ENCODE data around the gene KISS1R. TPM values are rescaled to one million over a fixed set of nuclear protein-coding genes. Genes with fewer than 3 reads are reported as not detected.

Gene KISS1R
- total and polyA plus RNA-seq, 8 donors, result 0.16 to 1.0 (median 0.31) TPM; not detected in 2

DNA sequence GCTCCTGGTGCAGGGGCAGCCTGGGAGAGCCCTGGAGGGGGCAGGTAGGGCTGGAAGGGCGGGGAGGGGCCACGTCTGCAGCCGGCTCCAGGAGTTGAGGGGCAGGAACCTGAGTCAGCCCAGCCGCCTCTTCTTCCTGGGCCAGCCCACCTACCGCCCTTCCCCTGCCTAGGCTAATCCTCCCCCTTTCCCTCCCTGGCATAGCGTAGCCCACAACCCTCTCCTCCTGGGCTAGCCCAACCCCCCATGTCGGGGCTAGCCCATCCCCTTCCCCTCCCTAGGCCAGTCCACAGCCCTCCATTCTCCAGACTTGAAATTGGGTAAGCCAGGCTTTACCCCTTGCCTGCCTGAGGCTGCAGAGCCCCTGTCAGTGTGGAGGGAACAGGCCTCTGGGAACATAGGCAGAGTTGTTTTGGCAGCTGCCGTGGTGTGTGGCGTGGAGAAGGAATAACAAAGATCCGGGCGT lies 46.4 kb downstream of the KISS1R start:
- no peak for FAIRE-seq
- Histone ChIP-seq H3K4me3 (no peak overlapping the region), H3K4me1 (no peaks in the 10 kb centered on the region), H3K9me3 (no peaks in the 10 kb centered on the region), H3K36me3 (peaks cover 0 to 9% (median 0%) of the 10 kb centered on the region in 3 donors), H3K27ac (no peak overlapping the region), H3K27me3 (no peaks in the 10 kb centered on the region)
- TF ChIP-seq CTCF (IDR thresholded peaks at IDR 0.05), result no peak
- no peak for ATAC-seq
- intact Hi-C loops (cut with DNase I), result no loop called here
- WGBS, 2 donors, result 85 to 92% methylated on average over 9 to 11 of the region's 11 CpGs
- DNase-seq, result peak in 1 of 6 donors; percentile 63

DNA sequence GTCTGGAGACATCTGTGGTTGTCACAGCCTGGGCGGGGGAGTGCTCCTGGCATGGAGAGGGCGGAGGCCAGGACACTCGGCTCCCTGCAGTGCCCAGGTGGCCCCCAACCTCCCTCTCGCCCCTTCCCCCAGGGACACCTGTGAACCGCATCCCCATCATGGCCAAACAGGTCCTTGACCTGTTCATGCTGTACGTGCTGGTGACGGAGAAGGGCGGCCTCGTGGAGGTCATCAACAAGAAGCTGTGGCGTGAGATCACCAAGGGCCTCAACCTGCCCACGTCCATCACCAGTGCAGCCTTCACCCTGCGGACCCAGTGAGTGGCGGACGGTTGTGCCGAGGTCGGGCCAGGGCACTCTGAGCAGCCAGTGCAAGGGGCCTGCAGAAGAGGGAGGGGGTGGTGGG lies 47.0 kb downstream of the KISS1R start:
- Histone ChIP-seq H3K27me3 (no peaks in the 10 kb centered on the region), H3K36me3 (peaks cover 0 to 9% (median 0%) of the 10 kb centered on the region in 3 donors), H3K4me1 (no peaks in the 10 kb centered on the region), H3K27ac (no peak overlapping the region), H3K9me3 (no peaks in the 10 kb centered on the region), H3K4me3 (no peak overlapping the region)
- FAIRE-seq (no peak), DNase-seq (peak in 2 of 6 donors; percentile 20 to 52), ATAC-seq (no peak)
- 96 to 97% methylated on average over 16 of the region's 16 CpGs for WGBS, 2 donors
- intact Hi-C loops (cut with DNase I), result no loop called here
- no peak for TF ChIP-seq CTCF (IDR thresholded peaks at IDR 0.05)

DNA sequence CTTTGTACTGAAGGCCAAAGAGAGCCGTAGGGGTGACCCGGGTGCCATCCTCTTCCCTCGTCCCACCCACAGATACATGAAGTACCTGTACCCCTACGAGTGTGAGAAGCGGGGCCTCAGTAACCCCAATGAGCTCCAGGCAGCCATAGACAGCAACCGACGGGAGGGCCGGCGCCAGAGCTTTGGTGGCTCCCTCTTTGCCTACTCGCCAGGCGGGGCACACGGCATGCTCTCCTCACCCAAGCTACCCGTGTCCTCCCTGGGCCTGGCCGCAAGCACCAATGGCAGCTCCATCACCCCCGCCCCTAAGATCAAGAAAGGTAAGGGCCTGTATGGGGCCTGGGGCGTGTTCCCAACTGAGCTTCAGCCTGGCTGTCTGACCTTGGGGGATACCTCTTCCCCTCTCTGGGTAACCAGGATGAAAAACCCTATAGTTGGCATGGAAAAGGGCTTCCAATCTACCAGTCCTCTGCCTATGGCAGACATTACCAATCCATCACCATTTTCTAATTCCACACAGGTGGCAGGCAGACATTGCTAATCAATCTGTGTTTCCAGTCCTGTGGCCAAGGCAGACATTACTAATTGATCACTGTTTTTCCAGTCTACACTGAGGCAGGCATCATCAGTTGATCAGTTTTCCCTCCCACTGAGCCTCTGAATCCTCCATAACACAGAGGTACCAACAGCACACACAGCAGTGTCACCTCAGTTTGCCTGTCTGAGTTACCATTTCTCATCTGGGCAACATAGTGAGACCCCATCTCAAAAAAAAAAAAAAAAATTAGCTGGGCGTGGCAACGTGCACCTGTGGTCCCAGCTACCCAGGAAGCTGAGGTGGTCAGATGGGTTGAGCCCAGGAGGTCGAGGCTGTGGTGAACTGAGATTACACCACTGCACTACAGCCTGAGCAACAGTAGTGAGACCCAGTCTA lies 47.9 kb downstream of the KISS1R start:
- DNase-seq (peak in 1 of 6 donors; percentile 65), FAIRE-seq (no peak), ATAC-seq (no peak)
- Histone ChIP-seq H3K27ac (no peak overlapping the region), H3K4me1 (no peaks in the 10 kb centered on the region), H3K27me3 (no peaks in the 10 kb centered on the region), H3K9me3 (no peaks in the 10 kb centered on the region), H3K4me3 (no peak overlapping the region), H3K36me3 (peaks cover 0 to 9% (median 0%) of the 10 kb centered on the region in 3 donors)
- no peak for TF ChIP-seq CTCF (IDR thresholded peaks at IDR 0.05)
- intact Hi-C loops (cut with DNase I), result no loop called here
- WGBS, 2 donors, result 97 to 98% methylated on average over 19 of the region's 19 CpGs

- peak in 1 of 6 donors; percentile 21 for DNase-seq
- no peak overlapping the region for H3K27ac ChIP-seq
- intact Hi-C loops (cut with DNase I), result no loop called here
- no peaks in the 10 kb centered on the region for H3K9me3 ChIP-seq
- no peak for TF ChIP-seq CTCF (IDR thresholded peaks at IDR 0.05)
- no peak overlapping the region for H3K4me3 ChIP-seq
- H3K36me3 ChIP-seq, result peaks cover 0 to 11% (median 0%) of the 10 kb centered on the region in 3 donors
- no peaks in the 10 kb centered on the region for H3K4me1 ChIP-seq
- no peak for FAIRE-seq
- H3K27me3 ChIP-seq, result no peaks in the 10 kb centered on the region
- WGBS, 2 donors, result 91 to 95% methylated on average over 17 of the region's 17 CpGs
- no peak for ATAC-seq
Observed at GRCh38 chr19:966485-967088, 49.5 kb downstream of the KISS1R start.

Other genes with a start within 250 kb of the KISS1R start
- 100 to 1,000 TPM in 1 of 6 donors, 10 to 100 TPM in 3, 1 to 10 TPM in 2; 6.6 to 148 (median 18.4) TPM for gene FSTL3, start 240.9 kb upstream of the KISS1R start, total RNA-seq
- gene FSTL3, start 240.9 kb upstream of the KISS1R start, polyA plus RNA-seq, result 100 to 1,000 TPM in 1 of 2 donors, 10 to 100 TPM in 1; 24.1 to 119 TPM
- not detected for gene PRSS57, start 221.9 kb upstream of the KISS1R start, total RNA-seq
- gene PRSS57, start 221.9 kb upstream of the KISS1R start, polyA plus RNA-seq, result not detected
- gene PALM, start 208.4 kb upstream of the KISS1R start, total RNA-seq, result 10 to 100 TPM in 1 of 6 donors, 1 to 10 TPM in 5; 3.5 to 12.6 (median 5.1) TPM
- 10 to 100 TPM in 1 of 2 donors, 1 to 10 TPM in 1; 9.2 to 10.1 TPM for gene PALM, start 208.4 kb upstream of the KISS1R start, polyA plus RNA-seq
- 1 to 10 TPM in 5 of 6 donors, under 1 TPM in 1; 0.63 to 2.6 (median 1.3) TPM for gene MISP, start 166.2 kb upstream of the KISS1R start, total RNA-seq
- gene MISP, start 166.2 kb upstream of the KISS1R start, polyA plus RNA-seq, result 1 to 10 TPM; 1.3 to 7.5 TPM
- 100 to 1,000 TPM in 5 of 6 donors, 10 to 100 TPM in 1; 83.3 to 160 (median 130) TPM for gene PTBP1, start 119.9 kb upstream of the KISS1R start, total RNA-seq
- gene PTBP1, start 119.9 kb upstream of the KISS1R start, polyA plus RNA-seq, result 100 to 1,000 TPM in 1 of 2 donors, 10 to 100 TPM in 1; 90.7 to 104 TPM
- gene PLPPR3, start 95.4 kb upstream of the KISS1R start, total RNA-seq, result under 1 TPM in 1 of 6 donors, not detected in 5; 0.38 TPM
- gene PLPPR3, start 95.4 kb upstream of the KISS1R start, polyA plus RNA-seq, result under 1 TPM in 1 of 2 donors, not detected in 1; 0.05 TPM
- not detected for gene AZU1, start 89.5 kb upstream of the KISS1R start, total RNA-seq
- under 1 TPM in 1 of 2 donors, not detected in 1; 0.35 TPM for gene AZU1, start 89.5 kb upstream of the KISS1R start, polyA plus RNA-seq
- gene PRTN3, start 76.3 kb upstream of the KISS1R start, total RNA-seq, result under 1 TPM in 1 of 6 donors, not detected in 5; 0.24 TPM
- under 1 TPM in 1 of 2 donors, not detected in 1; 0.14 TPM for gene PRTN3, start 76.3 kb upstream of the KISS1R start, polyA plus RNA-seq
- gene ELANE, start 65.0 kb upstream of the KISS1R start, total RNA-seq, result under 1 TPM in 2 of 6 donors, not detected in 4; 0.16 to 0.35 TPM
- gene ELANE, start 65.0 kb upstream of the KISS1R start, polyA plus RNA-seq, result under 1 TPM; 0.19 to 0.57 TPM
- 10 to 100 TPM in 2 of 6 donors, 1 to 10 TPM in 4; 2.5 to 48.8 (median 7.3) TPM for gene CFD, start 57.7 kb upstream of the KISS1R start, total RNA-seq
- 10 to 100 TPM; 27.8 to 48.1 TPM for gene CFD, start 57.7 kb upstream of the KISS1R start, polyA plus RNA-seq
- gene MED16, start 24.1 kb upstream of the KISS1R start, total RNA-seq, result 10 to 100 TPM; 23.0 to 46.5 (median 33.5) TPM
- gene MED16, start 24.1 kb upstream of the KISS1R start, polyA plus RNA-seq, result 100 to 1,000 TPM; 139 to 147 TPM
- gene RNU6-9, start 23.8 kb upstream of the KISS1R start, total RNA-seq, result not detected
- not detected for gene RNU6-9, start 23.8 kb upstream of the KISS1R start, polyA plus RNA-seq
- 10 to 100 TPM; 21.6 to 36.7 (median 29.2) TPM for gene R3HDM4, start 4.1 kb upstream of the KISS1R start, total RNA-seq
- 10 to 100 TPM; 56.0 to 57.2 TPM for gene R3HDM4, start 4.1 kb upstream of the KISS1R start, polyA plus RNA-seq
- gene ARID3A, start 8.7 kb downstream of the KISS1R start, total RNA-seq, result 1 to 10 TPM; 6.5 to 8.5 (median 7.3) TPM
- 1 to 10 TPM; 4.6 to 5.2 TPM for gene ARID3A, start 8.7 kb downstream of the KISS1R start, polyA plus RNA-seq
- 10 to 100 TPM; 12.3 to 26.2 (median 19.0) TPM for gene WDR18, start 67.0 kb downstream of the KISS1R start, total RNA-seq
- gene WDR18, start 67.0 kb downstream of the KISS1R start, polyA plus RNA-seq, result 10 to 100 TPM; 75.1 to 84.8 TPM
- gene GRIN3B, start 83.1 kb downstream of the KISS1R start, total RNA-seq, result not detected
- under 1 TPM; 0.08 to 0.09 TPM for gene GRIN3B, start 83.1 kb downstream of the KISS1R start, polyA plus RNA-seq
- gene TMEM259, start 103.8 kb downstream of the KISS1R start, total RNA-seq, result 10 to 100 TPM; 65.9 to 99.1 (median 83.7) TPM
- gene TMEM259, start 103.8 kb downstream of the KISS1R start, polyA plus RNA-seq, result 100 to 1,000 TPM; 385 to 448 TPM
- not detected for gene RNU6-2, start 104.2 kb downstream of the KISS1R start, total RNA-seq
- gene RNU6-2, start 104.2 kb downstream of the KISS1R start, polyA plus RNA-seq, result not detected
- gene CNN2, start 109.3 kb downstream of the KISS1R start, total RNA-seq, result 10 to 100 TPM; 46.4 to 73.8 (median 56.2) TPM
- 10 to 100 TPM; 20.4 to 40.9 TPM for gene CNN2, start 109.3 kb downstream of the KISS1R start, polyA plus RNA-seq
- 10 to 100 TPM in 4 of 6 donors, 1 to 10 TPM in 2; 6.9 to 27.0 (median 16.0) TPM for gene ABCA7, start 122.8 kb downstream of the KISS1R start, total RNA-seq
- gene ABCA7, start 122.8 kb downstream of the KISS1R start, polyA plus RNA-seq, result 100 to 1,000 TPM in 1 of 2 donors, 10 to 100 TPM in 1; 60.9 to 131 TPM
- 10 to 100 TPM in 3 of 6 donors, 1 to 10 TPM in 3; 5.1 to 15.8 (median 8.4) TPM for gene ARHGAP45, start 149.8 kb downstream of the KISS1R start, total RNA-seq
- 10 to 100 TPM; 11.6 to 21.6 TPM for gene ARHGAP45, start 149.8 kb downstream of the KISS1R start, polyA plus RNA-seq
- gene POLR2E, start 178.0 kb downstream of the KISS1R start, total RNA-seq, result 10 to 100 TPM; 40.0 to 66.5 (median 58.6) TPM
- gene POLR2E, start 178.0 kb downstream of the KISS1R start, polyA plus RNA-seq, result 10 to 100 TPM; 62.5 to 69.4 TPM
- 100 to 1,000 TPM in 1 of 6 donors, 10 to 100 TPM in 5; 48.8 to 112 (median 63.8) TPM for gene GPX4, start 186.7 kb downstream of the KISS1R start, total RNA-seq
- gene GPX4, start 186.7 kb downstream of the KISS1R start, polyA plus RNA-seq, result 100 to 1,000 TPM; 255 to 290 TPM

Data from pancreas (tissue), 10 donors.